HG02981 (cell line): ENCODE measurements around the gene YAE1.

Source experiments
- ATAC-seq: cut with Tn5 transposase; IDR thresholded peaks from one replicate; pipeline ENCODE4 v1.9.1; 2021; ENCODE audit warnings: mild to moderate bottlenecking, moderate library complexity; ENCODE audit not compliant: unreplicated experiment

Gene YAE1

GRCh38 chr7:39554583-39555165 lies 11.5 kb upstream of the YAE1 start:
- ATAC-seq: no peak

GRCh38 chr7:39557222-39557621 lies 9.0 kb upstream of the YAE1 start:
- ATAC-seq: no peak

GRCh38 chr7:39557911-39558310 lies 8.3 kb upstream of the YAE1 start:
- ATAC-seq: no peak

GRCh38 chr7:39560408-39560807 lies 5.8 kb upstream of the YAE1 start:
- ATAC-seq: no peak

GRCh38 chr7:39560997-39561396 lies 5.2 kb upstream of the YAE1 start:
- no peak for ATAC-seq

- ATAC-seq: no peak
These were observed 666 bp upstream of the YAE1 start for GRCh38 chr7:39565538-39565937.

- no peak for ATAC-seq
These were observed 1.1 kb downstream of the YAE1 start for GRCh38 chr7:39567294-39567693.

- no peak for ATAC-seq
These were observed 8.6 kb downstream of the YAE1 start for GRCh38 chr7:39574673-39575349.

GRCh38 chr7:39577229-39577874 lies 11.1 kb downstream of the YAE1 start:
- ATAC-seq: no peak

- peak; percentile 90 for ATAC-seq
These were observed 14.1 kb downstream of the YAE1 start for GRCh38 chr7:39580149-39580874.

- ATAC-seq: no peak
These were observed 16.3 kb downstream of the YAE1 start for GRCh38 chr7:39582536-39582935.

GRCh38 chr7:39583539-39583938 lies 17.3 kb downstream of the YAE1 start:
- no peak for ATAC-seq

GRCh38 chr7:39587393-39587792 lies 21.2 kb downstream of the YAE1 start:
- ATAC-seq: no peak

- ATAC-seq: no peak
These were observed 22.2 kb downstream of the YAE1 start for GRCh38 chr7:39588416-39588815.

GRCh38 chr7:39589323-39590111 lies 23.3 kb downstream of the YAE1 start:
- peak; percentile 95 for ATAC-seq

GRCh38 chr7:39592586-39592985 lies 26.4 kb downstream of the YAE1 start:
- ATAC-seq: no peak

GRCh38 chr7:39594988-39595620 lies 28.9 kb downstream of the YAE1 start:
- no peak for ATAC-seq

- no peak for ATAC-seq
These were observed 36.1 kb downstream of the YAE1 start for GRCh38 chr7:39602351-39602750.

GRCh38 chr7:39603924-39604323 lies 37.7 kb downstream of the YAE1 start:
- no peak for ATAC-seq

- peak; percentile 86 for ATAC-seq
These were observed 38.9 kb downstream of the YAE1 start for GRCh38 chr7:39605087-39605486.
